ENCODE measurements around the gene TNNT3.
"Not testable (repeated sequence)": the region's sequence is repeated elsewhere in the genome, so short reads cannot be mapped to it uniquely, and the experiment has no call there.

Gene TNNT3

GRCh38 chr11:1919391-1920127, at the start of gene TNNT3:
TSS of gene TNNT3 (plus strand) at chr11:1919703. CDS start at chr11:1922875, 3,172 bp downstream.
- no peak for DNase-seq (ENCODE audit: low read depth in 2 of 2)

GRCh38 chr11:1870326-1870696, 49.2 kb upstream of the TNNT3 start:
- no peak for DNase-seq (ENCODE audit: low read depth in 2 of 2)

GRCh38 chr11:1870721-1871466, 48.6 kb upstream of the TNNT3 start:
- DNase-seq (ENCODE audit: low read depth in 2 of 2): peak in 1 of 2 donors; percentile 23

GRCh38 chr11:1871531-1871930, 48.0 kb upstream of the TNNT3 start:
- DNase-seq (ENCODE audit: low read depth in 2 of 2): no peak

- no peak for DNase-seq (ENCODE audit: low read depth in 2 of 2)
Observed at GRCh38 chr11:1872267-1872985, 47.1 kb upstream of the TNNT3 start.

- no peak for DNase-seq (ENCODE audit: low read depth in 2 of 2)
Observed at GRCh38 chr11:1873048-1873812, 46.3 kb upstream of the TNNT3 start.

- DNase-seq (ENCODE audit: low read depth in 2 of 2): not testable (repeated sequence)
Observed at GRCh38 chr11:1873813-1874150, 45.7 kb upstream of the TNNT3 start.

GRCh38 chr11:1874441-1875092, 44.9 kb upstream of the TNNT3 start:
- DNase-seq (ENCODE audit: low read depth in 2 of 2): not testable (repeated sequence)

GRCh38 chr11:1875093-1875850, 44.2 kb upstream of the TNNT3 start:
- DNase-seq (ENCODE audit: low read depth in 2 of 2): no peak

- not testable (repeated sequence) for DNase-seq (ENCODE audit: low read depth in 2 of 2)
Observed at GRCh38 chr11:1875851-1876301, 43.6 kb upstream of the TNNT3 start.

- DNase-seq (ENCODE audit: low read depth in 2 of 2): no peak
Observed at GRCh38 chr11:1876361-1877063, 43.0 kb upstream of the TNNT3 start.

- DNase-seq (ENCODE audit: low read depth in 2 of 2): no peak
Observed at GRCh38 chr11:1877211-1878136, 42.0 kb upstream of the TNNT3 start.

GRCh38 chr11:1878137-1879031, 41.1 kb upstream of the TNNT3 start:
- no peak for DNase-seq (ENCODE audit: low read depth in 2 of 2)

- DNase-seq (ENCODE audit: low read depth in 2 of 2): no peak
Observed at GRCh38 chr11:1879342-1879940, 40.1 kb upstream of the TNNT3 start.

- DNase-seq (ENCODE audit: low read depth in 2 of 2): no peak
Observed at GRCh38 chr11:1879941-1880720, 39.4 kb upstream of the TNNT3 start.

GRCh38 chr11:1880746-1881441, 38.6 kb upstream of the TNNT3 start:
- no peak for DNase-seq (ENCODE audit: low read depth in 2 of 2)

Data from stimulated activated CD4-positive, alpha-beta T cell treated with anti-CD3 and anti-CD28 coated beads, Interleukin-1b, Interleukin-23, amount 100 ng/mL, for 4 hours (primary cell).